Breast epithelium (tissue), 3 donors: ENCODE results near the gene MECR.
"Not testable (repeated sequence)": the region's sequence is repeated elsewhere in the genome, so short reads cannot be mapped to it uniquely, and the experiment has no call there.

Experiments used
- CTCF ChIP-seq, 3 donors: fragments of 450-650 bp; IDR thresholded peaks; one replicate each; pipeline ENCODE4 v1.5.1; 2016 to 2017; ENCODE audit warnings: antibody characterized with exemption in 3 of 3, mild to moderate bottlenecking in 3 of 3, moderate library complexity in 3 of 3
- POLR2A ChIP-seq: fragments of 450-650 bp; IDR thresholded peaks from one replicate; pipeline ENCODE4 v1.6.1; 2016; ENCODE audit warnings: antibody characterized with exemption, mild to moderate bottlenecking, moderate library complexity
- POLR2AphosphoS5 ChIP-seq, 3 donors: sonication (generic); formaldehyde crosslinking; IDR thresholded peaks; one replicate each; pipeline ENCODE4 v1.6.1; 2017; ENCODE audit warnings: antibody characterized with exemption in 3 of 3

GRCh38 chr1:29222260-29222659 is 8.5 kb downstream of the MECR start:
- not testable (repeated sequence) for TF ChIP-seq CTCF (IDR thresholded peaks at IDR 0.05); POLR2A; POLR2AphosphoS5 (IDR thresholded peaks at IDR 0.05)
